SK-N-MC (cell line): ENCODE results near the gene DBR1.

ENCODE experiments used
- DNase-seq: peaks from one replicate; pipeline ENCODE4 v3.0.0-alpha.2; 2011; ENCODE audit warnings: low read depth, low spot score
- H3K27ac ChIP-seq: fragments of 200-600 bp; sonication (generic); 2 replicates; pipeline ENCODE4 v1.5.1; 2016; ENCODE audit warnings: mixed run types
- H3K36me3 ChIP-seq: fragments of 200-600 bp; sonication (generic); 2 replicates; pipeline ENCODE4 v1.6.1; 2017; ENCODE audit warnings: antibody characterized with exemption, low read length, mixed read lengths; ENCODE audit not compliant: insufficient read depth
- H3K4me3 ChIP-seq: fragments of 200-600 bp; sonication (generic); 2 replicates; pipeline ENCODE4 v1.5.1; 2016
- H3K9ac ChIP-seq: fragments of 200-600 bp; sonication (generic); 2 replicates; pipeline ENCODE4 v1.8.0; 2017; ENCODE audit warnings: mixed run types, mixed read lengths; ENCODE audit not compliant: insufficient read length
- H3K9me3 ChIP-seq: fragments of 200-600 bp; sonication (generic); 2 replicates; pipeline ENCODE4 v1.6.1; 2017; ENCODE audit warnings: low read depth, mild to moderate bottlenecking, antibody characterized with exemption, low read length, moderate library complexity, mixed read lengths
- EZH2 ChIP-seq: fragments of 200-600 bp; sonication (generic); IDR thresholded peaks from one replicate; pipeline ENCODE4 v1.6.1; 2017; ENCODE audit warnings: antibody characterized with exemption
- FOXP2 ChIP-seq: optimal IDR thresholded peaks from 2 replicates; pipeline ENCODE3; 2011; ENCODE audit warnings: mild to moderate bottlenecking, moderate library complexity; ENCODE audit not compliant: insufficient read depth; ENCODE audit errors: extremely low read length, control extremely low read depth
- POLR2AphosphoS5 ChIP-seq: IDR thresholded peaks from 2 replicates; pipeline ENCODE4 v1.6.1; 2012; ENCODE audit warnings: mild to moderate bottlenecking, low read depth, low read length, borderline replicate concordance

DBR1 gene

DNA sequence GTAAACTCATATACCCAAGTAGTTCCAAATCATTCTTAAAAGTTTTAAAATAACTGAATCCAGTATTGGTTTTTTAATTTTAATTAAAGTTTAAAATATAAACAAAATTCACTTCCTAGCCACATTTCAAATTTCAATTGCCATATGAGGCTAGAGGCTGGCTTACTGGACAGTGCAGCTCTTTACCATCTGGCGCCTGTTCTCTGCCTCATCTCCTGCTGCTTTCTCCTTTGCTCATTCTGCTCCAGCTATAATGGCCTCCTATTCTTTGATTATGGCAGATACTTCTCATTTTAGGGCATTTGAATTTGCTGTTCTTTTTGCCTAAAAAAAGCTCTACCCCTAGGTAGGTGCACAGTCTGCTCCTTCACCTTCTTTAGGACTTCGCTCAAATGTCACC is 31.5 kb upstream of the DBR1 start:
- peaks cover 3% of the 10 kb centered on the region; the same call in 1 of the 2 replicates for H3K9me3 ChIP-seq
- H3K9ac ChIP-seq: no peak overlapping the region
- no peak for DNase-seq
- TF ChIP-seq FOXP2 (no peak), POLR2AphosphoS5 (no peak), EZH2 (no peak)
- peaks cover 40% of the 10 kb centered on the region for H3K36me3 ChIP-seq
- no peak overlapping the region for H3K4me3 ChIP-seq
- no peak overlapping the region for H3K27ac ChIP-seq

DNA sequence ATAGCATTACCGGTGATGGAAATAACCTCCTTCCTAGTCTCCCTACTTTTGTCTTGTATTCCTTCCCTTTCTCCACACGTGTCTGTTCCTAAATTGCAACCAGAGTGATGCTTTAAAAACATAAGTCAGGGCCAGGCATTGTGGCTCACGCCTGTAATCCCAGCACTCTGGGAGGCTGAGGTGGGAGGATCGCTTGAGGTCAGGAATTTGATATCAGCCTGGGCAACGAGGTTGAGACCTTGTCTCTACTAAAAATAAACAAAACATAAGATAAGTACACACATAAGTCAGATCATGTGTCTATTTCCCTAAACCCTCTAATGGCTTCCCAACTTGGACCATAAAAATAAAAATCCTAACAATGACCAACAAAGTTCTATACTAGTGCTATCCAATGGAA is 30.8 kb upstream of the DBR1 start:
- no peak overlapping the region for H3K27ac ChIP-seq
- no peak overlapping the region for H3K4me3 ChIP-seq
- H3K9ac ChIP-seq: no peak overlapping the region
- H3K36me3 ChIP-seq: peaks cover 40% of the 10 kb centered on the region
- no peak for DNase-seq
- TF ChIP-seq POLR2AphosphoS5 (no peak), FOXP2 (no peak), EZH2 (no peak)
- peaks cover 3% of the 10 kb centered on the region; the same call in 1 of the 2 replicates for H3K9me3 ChIP-seq

DNA sequence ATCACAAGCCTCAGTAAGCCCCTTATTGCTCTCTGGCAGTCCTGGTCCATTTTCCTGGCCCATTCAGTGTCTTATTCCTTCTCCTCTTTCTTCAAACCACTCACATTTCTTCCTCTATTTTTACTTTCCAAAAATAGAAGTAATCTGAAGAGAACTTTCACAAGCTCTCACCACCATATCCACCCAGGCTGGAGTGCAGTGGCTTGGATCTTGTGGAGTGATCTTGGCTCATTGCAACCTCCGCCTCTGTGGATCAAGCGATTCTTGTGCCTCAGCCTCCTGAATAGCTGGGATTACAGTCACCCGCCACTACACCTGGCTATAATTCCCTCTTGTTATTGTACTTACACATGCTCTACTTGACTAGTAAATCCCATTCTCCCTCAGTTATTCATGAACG is 29.2 kb upstream of the DBR1 start:
- Histone ChIP-seq H3K27ac (no peak overlapping the region), H3K9me3 (peaks cover 3% of the 10 kb centered on the region; the same call in 1 of the 2 replicates), H3K4me3 (no peak overlapping the region), H3K9ac (no peak overlapping the region), H3K36me3 (peaks cover 45% of the 10 kb centered on the region)
- TF ChIP-seq FOXP2 (no peak), EZH2 (no peak), POLR2AphosphoS5 (no peak)
- DNase-seq: no peak

- no peak for DNase-seq
- H3K36me3 ChIP-seq: peaks cover 45% of the 10 kb centered on the region
- H3K4me3 ChIP-seq: no peak overlapping the region
- no peak overlapping the region for H3K27ac ChIP-seq
- TF ChIP-seq EZH2: no peak
- TF ChIP-seq POLR2AphosphoS5: no peak
- no peak for TF ChIP-seq FOXP2
- H3K9ac ChIP-seq: no peak overlapping the region
- H3K9me3 ChIP-seq: peaks cover 3% of the 10 kb centered on the region; the same call in 1 of the 2 replicates
Measured at GRCh38 chr3:138202945-138203701, 28.4 kb upstream of the DBR1 start.

GRCh38 chr3:138200424-138200823 is 25.7 kb upstream of the DBR1 start:
- peaks cover 44% of the 10 kb centered on the region for H3K36me3 ChIP-seq
- no peak overlapping the region for H3K27ac ChIP-seq
- H3K9me3 ChIP-seq: no peaks in the 10 kb centered on the region
- no peak overlapping the region for H3K9ac ChIP-seq
- TF ChIP-seq POLR2AphosphoS5: no peak
- no peak for TF ChIP-seq FOXP2
- no peak for TF ChIP-seq EZH2
- no peak for DNase-seq
- no peak overlapping the region for H3K4me3 ChIP-seq

- Histone ChIP-seq H3K27ac (no peak overlapping the region), H3K4me3 (no peak overlapping the region), H3K36me3 (peaks cover 41% of the 10 kb centered on the region), H3K9me3 (no peaks in the 10 kb centered on the region), H3K9ac (no peak overlapping the region)
- TF ChIP-seq FOXP2 (no peak), EZH2 (no peak), POLR2AphosphoS5 (no peak)
- no peak for DNase-seq
Measured at GRCh38 chr3:138199851-138200250, 25.1 kb upstream of the DBR1 start.

- TF ChIP-seq POLR2AphosphoS5: no peak
- no peak for TF ChIP-seq EZH2
- TF ChIP-seq FOXP2: no peak
- Histone ChIP-seq H3K9ac (no peak overlapping the region), H3K27ac (no peak overlapping the region), H3K9me3 (no peaks in the 10 kb centered on the region), H3K36me3 (peaks cover 31% of the 10 kb centered on the region), H3K4me3 (no peak overlapping the region)
- DNase-seq: no peak
Measured at GRCh38 chr3:138197524-138197923, 22.8 kb upstream of the DBR1 start.

DNA sequence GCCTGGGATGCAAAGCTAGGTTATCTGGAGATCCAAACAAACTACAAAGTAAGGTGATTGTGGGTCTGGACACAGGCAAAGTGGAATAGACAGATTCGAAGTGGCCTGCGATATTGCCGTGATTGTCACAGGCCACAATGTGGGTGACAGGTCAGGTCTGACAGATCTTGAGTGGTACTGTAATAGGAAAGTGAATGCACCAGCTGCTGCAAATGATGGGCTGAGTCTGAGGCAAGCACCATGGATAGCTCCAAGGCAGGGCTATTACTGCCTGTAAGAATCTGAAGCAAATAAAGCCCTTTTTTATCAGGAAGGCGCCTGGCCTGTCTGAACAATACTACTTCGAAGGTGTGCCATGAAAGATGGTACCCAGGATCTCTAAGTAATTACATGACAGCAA is 22.3 kb upstream of the DBR1 start:
- no peak for DNase-seq
- no peak overlapping the region for H3K27ac ChIP-seq
- peaks cover 33% of the 10 kb centered on the region for H3K36me3 ChIP-seq
- no peak for TF ChIP-seq FOXP2
- no peak for TF ChIP-seq POLR2AphosphoS5
- TF ChIP-seq EZH2: no peak
- H3K4me3 ChIP-seq: no peak overlapping the region
- H3K9me3 ChIP-seq: no peaks in the 10 kb centered on the region
- no peak overlapping the region for H3K9ac ChIP-seq

DNA sequence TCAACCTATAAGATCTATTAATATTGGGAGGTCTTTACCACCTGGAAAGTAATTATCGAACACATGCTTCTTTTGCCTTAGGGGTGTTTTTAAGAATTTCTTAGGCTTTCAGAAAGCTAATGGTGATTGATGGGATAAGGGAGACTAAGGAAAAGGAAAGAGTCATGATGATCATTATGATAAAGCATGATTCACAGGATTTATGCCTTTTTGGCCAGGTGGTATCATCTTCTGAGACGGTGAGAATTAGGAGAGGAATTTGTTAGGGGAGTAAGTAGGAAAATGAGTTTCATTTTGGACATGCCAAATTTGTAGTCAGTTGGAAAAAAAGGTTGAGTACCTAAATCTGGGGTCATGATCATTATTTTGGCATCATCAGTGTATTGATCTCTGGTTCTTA is 21.3 kb upstream of the DBR1 start:
- no peaks in the 10 kb centered on the region for H3K9me3 ChIP-seq
- H3K27ac ChIP-seq: no peak overlapping the region
- H3K36me3 ChIP-seq: peaks cover 39% of the 10 kb centered on the region
- TF ChIP-seq FOXP2: no peak
- no peak for TF ChIP-seq EZH2
- no peak for TF ChIP-seq POLR2AphosphoS5
- no peak for DNase-seq
- no peak overlapping the region for H3K4me3 ChIP-seq
- H3K9ac ChIP-seq: no peak overlapping the region
